NCI-H1092 (cell line): ENCODE data around the gene RNF130.

Experiments
- DNase-seq: peaks from one replicate; lab custom pipeline; 2025; lab: John Stamatoyannopoulos, UW

RNF130 gene

DNA sequence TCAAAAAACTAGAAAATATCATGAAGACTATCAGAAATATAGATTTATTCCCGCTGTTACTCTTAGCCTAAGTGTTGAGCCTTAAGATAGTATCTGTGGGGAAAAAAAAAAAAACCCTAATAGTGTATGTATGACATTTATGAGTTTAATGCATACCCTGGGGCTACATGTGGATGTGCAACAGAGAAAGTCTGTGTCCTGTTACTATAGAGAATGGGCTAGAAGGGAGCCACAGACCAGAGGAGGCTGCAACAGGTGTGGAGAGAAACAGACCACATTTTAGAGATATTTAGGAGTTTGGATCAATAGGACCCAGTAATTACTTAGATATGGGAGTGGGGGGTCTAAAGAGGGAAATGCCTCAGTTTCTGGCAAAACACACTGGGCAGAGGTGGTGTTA lies 15.4 kb downstream of the RNF130 start:
- DNase-seq = no peak

DNA sequence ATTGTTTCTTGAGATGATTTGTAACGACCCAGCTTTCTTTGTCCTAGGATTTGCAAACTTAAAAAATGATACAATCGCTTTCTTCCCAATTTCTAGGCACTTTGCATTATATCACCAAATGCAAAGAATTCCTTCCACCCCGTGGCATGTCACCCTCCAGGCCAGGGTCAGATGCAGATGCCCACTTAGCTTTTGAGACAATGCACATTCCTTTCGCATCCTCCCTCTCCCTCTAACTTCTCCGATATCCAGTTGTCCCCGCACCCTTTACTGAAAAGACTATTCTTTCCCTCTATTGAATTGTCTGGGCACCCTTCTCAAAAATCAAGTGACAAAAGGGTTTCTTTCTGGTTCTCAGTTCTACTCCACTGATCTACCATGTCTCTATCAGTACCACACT lies 17.3 kb downstream of the RNF130 start:
- DNase-seq = no peak

GRCh38 chr5:180053061-180053602 lies 18.4 kb downstream of the RNF130 start:
- no peak for DNase-seq

- no peak for DNase-seq
Measured at GRCh38 chr5:180052211-180052818, 19.2 kb downstream of the RNF130 start.

GRCh38 chr5:180050121-180050940 lies 21.2 kb downstream of the RNF130 start:
- DNase-seq = no peak

GRCh38 chr5:180049185-180049548 lies 22.4 kb downstream of the RNF130 start:
- DNase-seq = no peak

- DNase-seq = no peak
Measured at GRCh38 chr5:180047667-180048066, 23.9 kb downstream of the RNF130 start.

DNA sequence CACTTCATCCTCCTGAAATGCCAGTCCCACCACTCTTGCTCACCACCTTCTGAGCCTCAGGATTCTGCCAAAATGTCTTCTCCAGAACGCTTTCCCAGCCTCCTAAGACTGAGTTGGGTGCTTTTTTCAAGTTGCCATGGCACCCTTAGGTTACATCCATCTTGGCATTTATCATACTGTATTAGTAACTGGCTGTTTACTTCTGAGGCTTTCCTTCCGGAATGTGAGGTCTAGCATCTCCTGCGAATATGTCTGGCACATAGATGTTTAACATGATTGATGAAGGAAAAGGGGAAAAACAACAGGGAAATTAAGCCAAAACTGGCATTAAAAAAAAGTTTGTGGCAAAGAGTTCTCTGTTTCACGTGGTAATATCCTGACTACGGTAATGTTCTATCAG lies 24.9 kb downstream of the RNF130 start:
- no peak for DNase-seq

- DNase-seq = no peak
Measured at GRCh38 chr5:180045889-180046499, 25.6 kb downstream of the RNF130 start.

DNA sequence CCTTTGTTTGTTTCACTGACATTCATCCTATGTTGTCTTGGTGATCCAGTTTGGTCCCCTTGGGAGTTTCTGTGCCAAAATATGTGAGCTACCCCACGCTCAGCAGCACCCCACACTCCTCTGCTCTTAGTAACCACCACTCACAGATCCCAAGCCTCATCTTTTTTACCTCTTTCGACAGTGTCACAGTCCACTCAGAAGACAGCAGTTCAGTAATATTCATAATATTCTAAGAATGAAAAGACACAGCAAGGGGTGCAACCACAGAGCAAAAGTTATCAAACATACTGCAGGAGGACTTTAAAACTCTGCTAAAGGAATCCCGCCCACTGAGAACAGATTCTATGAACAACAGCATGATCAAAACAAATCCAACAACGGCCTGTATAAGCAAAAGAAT lies 28.2 kb downstream of the RNF130 start:
- no peak for DNase-seq

GRCh38 chr5:180041301-180042274 lies 30.0 kb downstream of the RNF130 start:
- DNase-seq = no peak

- DNase-seq = no peak
Measured at GRCh38 chr5:180040287-180041214, 31.0 kb downstream of the RNF130 start.

DNA sequence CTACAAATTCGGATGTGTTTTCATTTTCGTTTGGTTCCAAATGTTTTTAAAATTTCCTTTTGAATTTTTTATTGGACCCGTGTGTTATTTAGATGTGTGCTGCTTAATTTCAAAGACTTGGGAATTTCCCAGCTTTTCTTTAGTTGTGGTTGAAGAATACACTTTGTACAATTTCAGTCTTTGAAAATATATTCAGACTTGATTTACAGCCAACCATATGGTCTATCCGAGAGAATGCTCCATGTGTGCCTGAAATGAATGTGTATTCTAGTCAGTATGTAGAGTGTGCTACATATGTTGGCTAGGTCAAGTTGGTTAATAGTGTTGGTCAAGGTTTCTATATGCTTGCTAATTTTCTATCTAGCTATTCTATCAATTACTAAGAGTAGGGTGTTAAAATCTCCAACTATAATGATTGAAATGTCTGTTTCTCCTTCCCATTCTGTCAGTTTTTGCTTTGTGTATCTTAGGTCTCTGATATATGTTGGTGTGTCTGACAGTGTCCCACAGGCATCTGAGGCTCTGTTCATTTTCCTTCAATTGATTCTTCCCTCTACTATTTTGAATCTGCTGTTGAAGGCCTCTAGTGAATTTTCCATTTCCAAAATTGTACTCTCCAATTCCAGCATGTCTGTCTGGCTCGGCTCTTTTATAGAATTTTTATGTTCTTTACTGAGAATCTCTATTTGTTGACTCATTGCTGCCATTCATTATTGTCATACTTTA lies 36.2 kb downstream of the RNF130 start:
- no peak for DNase-seq

- no peak for DNase-seq
Measured at GRCh38 chr5:180034564-180034963, 37.0 kb downstream of the RNF130 start.

GRCh38 chr5:180027459-180028089 lies 44.0 kb downstream of the RNF130 start:
- DNase-seq = no peak

GRCh38 chr5:180026734-180027458 lies 44.7 kb downstream of the RNF130 start:
- DNase-seq = no peak

GRCh38 chr5:180026320-180026719 lies 45.2 kb downstream of the RNF130 start:
- DNase-seq = no peak

DNA sequence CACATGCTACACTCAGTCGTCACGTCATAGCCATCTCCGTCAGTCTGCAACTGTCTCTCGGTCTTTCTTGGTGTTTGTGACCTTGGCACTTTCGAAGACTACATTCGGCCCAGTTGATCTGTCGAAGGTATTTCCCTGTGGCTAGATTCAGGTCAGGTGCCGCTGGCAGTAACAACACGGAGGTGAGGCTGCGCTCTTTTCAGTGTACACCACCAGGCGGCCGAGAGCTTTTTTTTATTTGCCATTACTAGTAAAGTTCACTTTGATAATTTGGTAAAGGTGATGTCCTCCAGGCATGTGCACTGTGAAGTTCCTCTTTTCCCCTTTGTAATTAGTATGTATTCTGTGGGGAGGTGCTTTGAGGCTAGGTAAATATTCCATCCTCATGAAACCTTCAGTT lies 49.7 kb downstream of the RNF130 start:
- no peak for DNase-seq

GRCh38 chr5:180020176-180020575 lies 51.4 kb downstream of the RNF130 start:
- DNase-seq = no peak
